Measurements from ENCODE around the gene CCNDBP1. TPM values are rescaled to one million over a fixed set of nuclear protein-coding genes. Genes with fewer than 3 reads are reported as not detected.

CCNDBP1 gene
- total RNA-seq, 1 donor from 2014 or later = 37.0 TPM

DNA sequence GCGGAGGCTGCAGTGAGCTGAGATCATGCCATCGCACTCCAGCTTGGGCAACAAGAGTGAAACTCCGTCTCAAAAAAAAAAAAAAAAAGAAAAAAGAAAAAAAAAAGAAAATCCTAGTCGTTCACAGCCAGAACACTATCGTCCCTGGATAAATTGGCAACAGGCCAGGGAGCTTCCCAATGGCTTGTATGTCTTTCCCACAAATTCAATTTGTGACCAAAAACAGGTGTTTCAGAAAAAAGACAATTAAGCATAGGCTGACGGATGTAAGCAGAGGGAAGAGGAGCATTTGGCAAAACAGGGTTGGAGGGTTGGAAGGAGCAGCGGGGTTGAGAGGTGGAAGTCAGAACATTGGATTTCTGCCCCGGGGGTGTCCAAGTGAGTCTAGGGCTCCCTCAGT lies 27.1 kb downstream of the CCNDBP1 start:
- Mint-ChIP-seq H3K36me3 (ENCODE audit: low read depth, unreplicated experiment) (peaks cover 5% of the 10 kb centered on the region), H3K4me1 (ENCODE audit: low read depth, unreplicated experiment) (no peaks in the 10 kb centered on the region), H3K9me3 (ENCODE audit: unreplicated experiment) (no peaks in the 10 kb centered on the region), H3K27me3 (ENCODE audit: low read depth, unreplicated experiment) (peaks cover 52% of the 10 kb centered on the region), H3K4me3 (ENCODE audit: unreplicated experiment) (no peak overlapping the region), H3K27ac (ENCODE audit: unreplicated experiment) (no peak overlapping the region)
- DNase-seq (ENCODE audit: low read depth) (no peak), FAIRE-seq (no peak)
- Histone ChIP-seq H3K4me1 (ENCODE audit: insufficient read depth, low read length) (no peaks in the 10 kb centered on the region), H4K20me1 (ENCODE audit: insufficient read depth, low read length) (no peaks in the 10 kb centered on the region), H3K79me2 (ENCODE audit: insufficient read depth, low read length) (no peaks in the 10 kb centered on the region), H3K27ac (ENCODE audit: low read depth, low read length) (no peak overlapping the region), H3K4me3 (ENCODE audit: insufficient read depth, low read depth, low read length) (no peak overlapping the region), H3K27me3 (ENCODE audit: insufficient read depth, low read length) (peaks cover 28% of the 10 kb centered on the region), H2AFZ (ENCODE audit: low read depth, low read length) (no peak overlapping the region), H3K36me3 (ENCODE audit: insufficient read depth, low read length) (no peaks in the 10 kb centered on the region), H3K4me2 (ENCODE audit: low read length) (no peak overlapping the region), H3K9ac (ENCODE audit: low read length) (no peak overlapping the region), H3K9me3 (ENCODE audit: insufficient read depth, low read depth, low read length) (no peaks in the 10 kb centered on the region)
- no peak for TF ChIP-seq EZH2 (IDR thresholded peaks at IDR 0.05; ENCODE audit: insufficient read depth, low read length)
- TF ChIP-seq, protein P1, sequence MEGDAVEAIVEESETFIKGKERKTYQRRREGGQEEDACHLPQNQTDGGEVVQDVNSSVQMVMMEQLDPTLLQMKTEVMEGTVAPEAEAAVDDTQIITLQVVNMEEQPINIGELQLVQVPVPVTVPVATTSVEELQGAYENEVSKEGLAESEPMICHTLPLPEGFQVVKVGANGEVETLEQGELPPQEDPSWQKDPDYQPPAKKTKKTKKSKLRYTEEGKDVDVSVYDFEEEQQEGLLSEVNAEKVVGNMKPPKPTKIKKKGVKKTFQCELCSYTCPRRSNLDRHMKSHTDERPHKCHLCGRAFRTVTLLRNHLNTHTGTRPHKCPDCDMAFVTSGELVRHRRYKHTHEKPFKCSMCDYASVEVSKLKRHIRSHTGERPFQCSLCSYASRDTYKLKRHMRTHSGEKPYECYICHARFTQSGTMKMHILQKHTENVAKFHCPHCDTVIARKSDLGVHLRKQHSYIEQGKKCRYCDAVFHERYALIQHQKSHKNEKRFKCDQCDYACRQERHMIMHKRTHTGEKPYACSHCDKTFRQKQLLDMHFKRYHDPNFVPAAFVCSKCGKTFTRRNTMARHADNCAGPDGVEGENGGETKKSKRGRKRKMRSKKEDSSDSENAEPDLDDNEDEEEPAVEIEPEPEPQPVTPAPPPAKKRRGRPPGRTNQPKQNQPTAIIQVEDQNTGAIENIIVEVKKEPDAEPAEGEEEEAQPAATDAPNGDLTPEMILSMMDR (IDR thresholded peaks at IDR 0.05; ENCODE audit: insufficient read depth, low read depth, low read length) = no peak

DNA sequence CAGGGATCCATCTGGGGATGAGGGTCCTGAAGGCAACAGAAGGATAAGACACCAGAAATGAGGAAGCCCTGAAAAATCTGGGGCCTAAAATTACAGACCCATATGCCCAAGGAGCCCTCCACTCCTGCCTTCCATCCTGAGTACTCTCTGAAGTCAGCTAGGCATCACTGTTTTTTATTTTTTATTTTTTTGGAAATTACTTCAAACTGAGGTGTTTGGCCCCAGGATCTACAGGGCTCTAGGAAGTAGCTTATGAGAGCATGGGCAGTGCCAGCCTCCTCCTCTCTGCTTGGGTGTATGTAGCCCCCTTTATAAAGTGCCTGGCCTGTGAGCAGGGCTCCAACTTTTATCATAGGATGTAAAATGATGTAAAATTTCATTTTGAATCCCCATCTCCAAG lies 27.7 kb downstream of the CCNDBP1 start:
- no peaks in the 10 kb centered on the region for H3K9me3 ChIP-seq (ENCODE audit: insufficient read depth, low read depth, low read length)
- no peak overlapping the region for H3K9ac ChIP-seq (ENCODE audit: low read length)
- H3K27ac ChIP-seq (ENCODE audit: low read depth, low read length) = no peak overlapping the region
- H3K27me3 ChIP-seq (ENCODE audit: insufficient read depth, low read length) = peaks cover 25% of the 10 kb centered on the region
- no peaks in the 10 kb centered on the region for H3K79me2 ChIP-seq (ENCODE audit: insufficient read depth, low read length)
- no peak for DNase-seq (ENCODE audit: low read depth)
- H3K4me1 Mint-ChIP-seq (ENCODE audit: low read depth, unreplicated experiment) = no peaks in the 10 kb centered on the region
- H3K27ac Mint-ChIP-seq (ENCODE audit: unreplicated experiment) = no peak overlapping the region
- H3K9me3 Mint-ChIP-seq (ENCODE audit: unreplicated experiment) = no peaks in the 10 kb centered on the region
- no peak overlapping the region for H3K4me3 Mint-ChIP-seq (ENCODE audit: unreplicated experiment)
- H3K4me1 ChIP-seq (ENCODE audit: insufficient read depth, low read length) = no peaks in the 10 kb centered on the region
- no peak overlapping the region for H3K4me2 ChIP-seq (ENCODE audit: low read length)
- H3K36me3 Mint-ChIP-seq (ENCODE audit: low read depth, unreplicated experiment) = peaks cover 5% of the 10 kb centered on the region
- no peaks in the 10 kb centered on the region for H3K36me3 ChIP-seq (ENCODE audit: insufficient read depth, low read length)
- H3K27me3 Mint-ChIP-seq (ENCODE audit: low read depth, unreplicated experiment) = peaks cover 49% of the 10 kb centered on the region
- H2AFZ ChIP-seq (ENCODE audit: low read depth, low read length) = no peak overlapping the region
- no peak overlapping the region for H3K4me3 ChIP-seq (ENCODE audit: insufficient read depth, low read depth, low read length)
- no peak for TF ChIP-seq EZH2 (IDR thresholded peaks at IDR 0.05; ENCODE audit: insufficient read depth, low read length)
- TF ChIP-seq, protein P1 (IDR thresholded peaks at IDR 0.05; ENCODE audit: insufficient read depth, low read depth, low read length) = no peak
- no peaks in the 10 kb centered on the region for H4K20me1 ChIP-seq (ENCODE audit: insufficient read depth, low read length)
- FAIRE-seq = no peak

DNA sequence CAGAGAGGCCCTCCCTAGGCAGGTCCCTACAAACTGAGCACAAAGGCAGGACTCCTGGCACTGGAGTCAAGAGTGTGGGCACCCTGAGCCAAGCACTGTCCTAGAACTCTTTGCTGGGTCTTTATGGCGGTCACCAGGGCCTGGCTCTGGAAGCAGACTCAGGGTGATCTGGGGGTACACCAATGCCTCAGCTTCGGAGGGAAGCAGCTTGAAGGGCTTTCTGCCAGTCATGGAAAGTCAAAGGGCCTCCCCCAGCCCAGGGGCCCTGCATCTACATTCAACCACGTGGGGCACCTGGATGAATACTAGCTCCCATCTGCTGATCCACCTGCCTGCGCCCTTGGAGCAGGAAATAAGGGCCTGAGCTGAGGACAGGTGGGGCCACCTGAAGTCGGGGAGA lies 28.3 kb downstream of the CCNDBP1 start:
- Histone ChIP-seq H3K4me1 (ENCODE audit: insufficient read depth, low read length) (no peaks in the 10 kb centered on the region), H3K27ac (ENCODE audit: low read depth, low read length) (no peak overlapping the region), H4K20me1 (ENCODE audit: insufficient read depth, low read length) (no peaks in the 10 kb centered on the region), H3K9ac (ENCODE audit: low read length) (no peak overlapping the region), H3K27me3 (ENCODE audit: insufficient read depth, low read length) (peaks cover 25% of the 10 kb centered on the region), H2AFZ (ENCODE audit: low read depth, low read length) (no peak overlapping the region), H3K79me2 (ENCODE audit: insufficient read depth, low read length) (no peaks in the 10 kb centered on the region), H3K9me3 (ENCODE audit: insufficient read depth, low read depth, low read length) (no peaks in the 10 kb centered on the region), H3K36me3 (ENCODE audit: insufficient read depth, low read length) (no peaks in the 10 kb centered on the region), H3K4me2 (ENCODE audit: low read length) (no peak overlapping the region), H3K4me3 (ENCODE audit: insufficient read depth, low read depth, low read length) (no peak overlapping the region)
- H3K36me3 Mint-ChIP-seq (ENCODE audit: low read depth, unreplicated experiment) = peaks cover 5% of the 10 kb centered on the region
- H3K27me3 Mint-ChIP-seq (ENCODE audit: low read depth, unreplicated experiment) = peaks cover 51% of the 10 kb centered on the region
- H3K4me3 Mint-ChIP-seq (ENCODE audit: unreplicated experiment) = no peak overlapping the region
- H3K4me1 Mint-ChIP-seq (ENCODE audit: low read depth, unreplicated experiment) = no peaks in the 10 kb centered on the region
- DNase-seq (ENCODE audit: low read depth) (no peak), FAIRE-seq (no peak)
- H3K27ac Mint-ChIP-seq (ENCODE audit: unreplicated experiment) = no peak overlapping the region
- TF ChIP-seq, protein P1 (IDR thresholded peaks at IDR 0.05; ENCODE audit: insufficient read depth, low read depth, low read length) = no peak
- no peak for TF ChIP-seq EZH2 (IDR thresholded peaks at IDR 0.05; ENCODE audit: insufficient read depth, low read length)
- H3K9me3 Mint-ChIP-seq (ENCODE audit: unreplicated experiment) = no peaks in the 10 kb centered on the region
